Measurements from ENCODE around the gene SRXN1.
A peak's percentile ranks its signal among the peaks of the same experiment; 100 is the strongest.

The SRXN1 gene

GRCh38 chr20:675033-675452 is 22.0 kb upstream of the SRXN1 start:
- DNase-seq = no peak

- no peak for DNase-seq
Observed at GRCh38 chr20:673603-674001, 20.6 kb upstream of the SRXN1 start.

GRCh38 chr20:672963-673602 is 20.1 kb upstream of the SRXN1 start:
- no peak for DNase-seq

GRCh38 chr20:671252-672030 is 18.4 kb upstream of the SRXN1 start:
- DNase-seq = no peak

- DNase-seq = no peak
Observed at GRCh38 chr20:669573-669972, 16.6 kb upstream of the SRXN1 start.

GRCh38 chr20:668638-669037 is 15.6 kb upstream of the SRXN1 start:
- DNase-seq = no peak

- no peak for DNase-seq
Observed at GRCh38 chr20:668050-668449, 15.1 kb upstream of the SRXN1 start.

- peak in 4 of 5 experiments; percentile 43 to 55 (median 46) for DNase-seq
Observed at GRCh38 chr20:667351-668034, 14.5 kb upstream of the SRXN1 start.

- DNase-seq = no peak
Observed at GRCh38 chr20:666877-667276, 13.9 kb upstream of the SRXN1 start.

GRCh38 chr20:665276-665675 is 12.3 kb upstream of the SRXN1 start:
- DNase-seq = no peak

GRCh38 chr20:664576-664975 is 11.6 kb upstream of the SRXN1 start:
- no peak for DNase-seq

GRCh38 chr20:664151-664550 is 11.2 kb upstream of the SRXN1 start:
- no peak for DNase-seq

- peak in 1 of 5 experiments; percentile 60 for DNase-seq
Observed at GRCh38 chr20:663315-664090, 10.5 kb upstream of the SRXN1 start.

- no peak for DNase-seq
Observed at GRCh38 chr20:662277-663192, 9.5 kb upstream of the SRXN1 start.

GRCh38 chr20:661474-662270 is 8.7 kb upstream of the SRXN1 start:
- DNase-seq = no peak

GRCh38 chr20:658731-659291 is 5.8 kb upstream of the SRXN1 start:
- DNase-seq = no peak

GRCh38 chr20:658202-658601 is 5.2 kb upstream of the SRXN1 start:
- DNase-seq = no peak

GRCh38 chr20:655726-656624 is 3.0 kb upstream of the SRXN1 start:
- no peak for DNase-seq

GRCh38 chr20:654417-654750 is 1.4 kb upstream of the SRXN1 start:
- no peak for DNase-seq
